RWPE1 (cell line): ENCODE results near the gene KRT4.

Experiments used
- CTCF ChIA-PET: fragments of 350-600 bp; sonication (Branson Sonifier 250); formaldehyde crosslinking; extraction: SDS; loops from one replicate; lab custom pipeline; 2021; lab: Yijun Ruan, JAX
- POLR2A ChIA-PET: fragments of 400-600 bp; formaldehyde crosslinking; extraction: SDS; loops from one replicate; lab custom pipeline; 2020; ENCODE audit warnings: antibody characterized with exemption; ENCODE audit not compliant: low non-redundant PET; lab: Yijun Ruan, JAX
- DNase-seq: peaks from one replicate; pipeline ENCODE4 v3.0.0; 2012; ENCODE audit warnings: low spot score
- H3K27ac ChIP-seq: fragments of 450-650 bp; 2 replicates; pipeline ENCODE4 v1.5.1; 2017
- TF ChIP-seq, protein P1 (sequence below): fragments of 450-650 bp; conservative IDR thresholded peaks from 2 replicates; pipeline ENCODE4 v1.5.1; 2017; ENCODE audit warnings: low read depth, mild to moderate bottlenecking

KRT4 gene

DNA sequence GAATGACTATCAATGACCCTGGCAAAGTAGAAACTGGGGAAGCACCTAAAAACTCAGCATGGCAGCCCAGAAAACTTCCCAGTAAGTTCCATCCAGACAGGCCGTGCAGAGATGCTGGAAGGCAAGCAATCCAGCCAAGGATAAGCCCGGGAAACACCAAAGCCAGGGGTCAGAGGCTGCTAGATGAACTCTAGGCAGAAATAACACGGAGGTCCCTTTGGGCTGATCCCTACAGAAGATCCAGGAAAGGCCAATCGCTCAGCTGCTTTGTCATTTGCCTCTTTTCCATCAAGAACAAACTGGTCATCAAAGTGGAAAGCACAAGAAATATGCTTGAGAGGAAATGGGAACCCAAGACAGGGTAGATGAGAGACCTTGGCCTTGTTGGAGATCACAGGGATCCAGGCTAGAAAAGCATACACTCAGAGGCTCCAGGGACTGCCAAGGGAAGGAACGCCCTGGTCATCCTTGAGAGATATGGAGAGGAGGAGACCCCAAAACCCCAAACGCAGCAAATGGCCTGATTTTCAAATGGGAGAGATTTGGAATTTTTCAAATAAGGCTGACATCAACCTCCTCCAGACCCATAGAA is 13.7 kb upstream of the KRT4 start:
- ChIA-PET CTCF (no interaction called here), POLR2A (no interaction called here)
- no peak for DNase-seq
- TF ChIP-seq, protein P1, sequence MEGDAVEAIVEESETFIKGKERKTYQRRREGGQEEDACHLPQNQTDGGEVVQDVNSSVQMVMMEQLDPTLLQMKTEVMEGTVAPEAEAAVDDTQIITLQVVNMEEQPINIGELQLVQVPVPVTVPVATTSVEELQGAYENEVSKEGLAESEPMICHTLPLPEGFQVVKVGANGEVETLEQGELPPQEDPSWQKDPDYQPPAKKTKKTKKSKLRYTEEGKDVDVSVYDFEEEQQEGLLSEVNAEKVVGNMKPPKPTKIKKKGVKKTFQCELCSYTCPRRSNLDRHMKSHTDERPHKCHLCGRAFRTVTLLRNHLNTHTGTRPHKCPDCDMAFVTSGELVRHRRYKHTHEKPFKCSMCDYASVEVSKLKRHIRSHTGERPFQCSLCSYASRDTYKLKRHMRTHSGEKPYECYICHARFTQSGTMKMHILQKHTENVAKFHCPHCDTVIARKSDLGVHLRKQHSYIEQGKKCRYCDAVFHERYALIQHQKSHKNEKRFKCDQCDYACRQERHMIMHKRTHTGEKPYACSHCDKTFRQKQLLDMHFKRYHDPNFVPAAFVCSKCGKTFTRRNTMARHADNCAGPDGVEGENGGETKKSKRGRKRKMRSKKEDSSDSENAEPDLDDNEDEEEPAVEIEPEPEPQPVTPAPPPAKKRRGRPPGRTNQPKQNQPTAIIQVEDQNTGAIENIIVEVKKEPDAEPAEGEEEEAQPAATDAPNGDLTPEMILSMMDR: no peak
- no peak overlapping the region for H3K27ac ChIP-seq

DNA sequence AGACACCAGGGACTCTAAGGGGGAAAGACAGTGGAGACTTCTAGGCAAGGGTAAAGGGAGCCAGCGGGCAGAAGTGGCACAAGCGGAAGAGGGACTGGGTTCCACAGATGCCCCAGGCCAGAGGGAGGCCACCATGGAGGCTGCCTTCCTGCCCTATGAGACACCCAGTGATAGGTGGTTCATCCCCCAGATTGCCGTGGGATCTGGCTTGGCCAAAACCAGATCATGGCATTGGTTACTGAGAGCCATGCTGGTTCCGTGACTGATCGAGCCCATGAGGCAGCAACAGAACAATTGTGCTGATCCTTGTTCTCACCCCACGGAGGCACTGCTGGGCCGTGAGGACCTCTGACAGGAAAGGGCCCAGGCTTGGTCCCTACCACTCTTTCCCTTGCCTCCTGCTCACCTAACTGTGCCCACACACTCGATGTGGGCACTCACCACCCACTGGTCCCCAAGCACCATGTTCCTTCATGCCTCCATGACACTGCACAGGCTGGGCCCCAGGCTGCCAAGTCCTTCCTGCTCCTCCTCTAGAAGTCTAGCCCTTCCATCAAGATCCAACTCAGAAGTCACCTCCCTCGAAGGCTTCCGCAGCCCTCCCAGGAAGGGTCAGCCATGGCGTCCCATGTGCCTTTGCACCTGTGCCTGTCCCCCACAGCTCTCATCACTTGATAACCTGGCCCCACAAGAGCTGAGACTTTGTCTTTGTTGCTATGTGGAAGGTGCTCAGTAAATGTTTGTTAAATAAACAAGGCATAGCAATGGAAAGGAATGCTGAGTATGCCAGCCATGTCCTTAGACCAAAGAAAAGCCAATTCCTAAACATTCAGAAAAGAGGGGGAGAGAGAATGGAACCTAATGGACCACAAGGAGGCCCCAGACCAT is 12.9 kb upstream of the KRT4 start:
- CTCF ChIA-PET: no interaction called here
- H3K27ac ChIP-seq: no peak overlapping the region
- POLR2A ChIA-PET: no interaction called here
- DNase-seq: no peak
- TF ChIP-seq, protein P1: no peak

DNA sequence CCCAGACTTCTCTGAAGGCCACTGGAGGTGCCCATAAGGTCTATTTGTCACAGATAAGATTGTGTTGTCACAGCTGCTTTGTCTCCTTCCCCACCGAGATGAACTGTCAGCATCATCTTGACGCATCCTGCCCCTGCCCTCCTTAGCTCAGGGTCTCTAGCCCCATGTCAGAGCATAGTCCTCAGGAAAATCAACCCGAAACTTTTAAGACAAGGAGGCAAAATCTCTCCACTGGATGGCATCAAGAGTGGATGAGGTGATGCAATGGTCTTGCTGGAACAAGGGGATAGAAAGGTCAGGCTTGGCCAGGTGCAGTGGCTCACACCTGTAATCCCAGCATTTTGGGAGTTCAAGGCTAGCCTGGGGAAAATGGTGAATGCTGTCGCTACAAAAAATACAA is 12.0 kb upstream of the KRT4 start:
- TF ChIP-seq, protein P1: no peak
- no peak for DNase-seq
- no peak overlapping the region for H3K27ac ChIP-seq
- POLR2A ChIA-PET: no interaction called here
- CTCF ChIA-PET: no interaction called here

DNA sequence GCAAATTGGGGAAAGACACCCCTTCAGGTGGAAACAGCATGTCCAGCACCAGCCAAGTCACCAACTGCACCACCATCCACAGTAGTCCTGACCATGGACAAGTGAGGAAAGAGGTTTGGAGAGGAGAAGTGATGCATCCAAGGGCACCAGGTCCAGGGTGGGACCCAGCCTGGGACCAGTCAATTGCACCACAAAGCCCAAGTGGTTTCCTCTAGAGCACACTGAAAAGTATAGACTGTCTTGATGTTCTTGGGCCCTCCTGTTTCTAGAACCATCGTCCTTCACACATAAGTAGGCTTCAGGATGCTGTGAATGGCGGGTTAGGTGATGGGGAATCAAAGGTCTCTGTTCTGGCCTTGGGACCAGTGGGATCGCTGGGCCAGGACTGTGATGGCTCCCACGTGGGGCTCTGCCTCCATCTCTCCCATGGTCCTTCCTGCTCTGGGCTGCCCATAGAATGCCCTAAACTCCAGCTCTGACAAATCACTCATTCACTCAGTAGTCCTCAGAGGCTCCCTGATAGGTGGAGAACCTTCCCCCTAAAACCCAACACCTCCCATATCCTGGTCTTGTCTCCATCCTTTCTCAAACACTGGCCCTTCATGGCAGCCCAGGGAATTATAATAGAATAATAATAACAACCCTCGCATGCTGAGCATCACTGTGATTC is 11.0 kb upstream of the KRT4 start:
- TF ChIP-seq, protein P1: no peak
- ChIA-PET POLR2A (no interaction called here), CTCF (no interaction called here)
- DNase-seq: no peak
- no peak overlapping the region for H3K27ac ChIP-seq

DNA sequence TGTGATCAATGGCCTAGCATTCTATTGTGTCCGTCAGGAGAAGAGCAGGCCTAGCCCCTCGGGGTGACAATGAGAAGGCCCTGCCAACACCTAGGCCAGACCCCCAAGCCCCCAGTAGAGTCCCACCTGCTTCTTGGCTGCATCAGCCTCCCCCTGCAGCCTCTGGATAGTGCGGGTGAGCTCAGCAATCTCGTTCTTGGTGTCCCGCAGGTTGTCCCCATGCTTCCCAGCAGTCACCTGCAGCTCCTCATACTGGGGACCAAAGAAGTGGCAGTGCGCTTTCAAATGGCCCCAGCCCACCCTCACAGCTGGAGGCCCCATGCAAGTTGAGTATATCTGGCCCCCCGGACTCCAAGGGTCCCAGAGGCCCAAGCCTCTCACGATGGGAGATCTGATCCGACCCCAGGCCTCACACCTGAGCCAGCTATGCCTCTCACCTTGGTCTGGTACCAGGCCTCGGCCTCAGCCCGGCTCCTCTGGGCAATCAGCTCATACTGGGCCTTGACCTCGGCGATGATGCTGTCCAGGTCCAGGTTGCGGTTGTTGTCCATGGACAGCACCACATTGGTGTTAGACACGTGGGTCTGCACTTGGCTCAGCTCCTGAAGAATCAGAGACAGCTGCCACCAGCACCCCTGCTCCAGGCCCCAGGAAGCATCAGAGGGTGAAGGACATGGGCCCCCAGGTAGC is 10.0 kb upstream of the KRT4 start:
- H3K27ac ChIP-seq: no peak overlapping the region
- TF ChIP-seq, protein P1: no peak
- CTCF ChIA-PET: no interaction called here
- POLR2A ChIA-PET: no interaction called here
- no peak for DNase-seq
